Vein endothelial cell (primary cell): ENCODE data around the gene ACTC1. TPM values are rescaled to one million over a fixed set of nuclear protein-coding genes. Genes with fewer than 3 reads are reported as not detected.

Experiments used
- total RNA-seq: library from RNA; depleted of rRNA; stranded (reverse); fragments of >200 nt; gene quantifications from 2 replicates; pipeline ENCODE4 v1.2.3, GENCODE V29; 2012

Gene ACTC1
- not detected in 2 replicates for total RNA-seq

GRCh38 chr15:34795267-34796081 is at the start of gene ACTC1:
TSS of gene ACTC1 (minus strand) at chr15:34795549. CDS start at chr15:34794808, 741 bp downstream.

GRCh38 chr15:34754674-34755418 is 40.5 kb downstream of the ACTC1 start, which contains the start of gene GJD2:
TSS of gene GJD2 (minus strand) at chr15:34754998. CDS start at chr15:34754488, 510 bp downstream.

Other genes with a start within 250 kb of the ACTC1 start
- gene GOLGA8B, start 211.9 kb downstream of the ACTC1 start, total RNA-seq = 23.5 and 23.6 TPM in 2 replicates
- not detected in 2 replicates for gene GJD2, start 40.6 kb downstream of the ACTC1 start, total RNA-seq
- 30.4 and 43.9 TPM in 2 replicates for gene AQR, start 174.2 kb upstream of the ACTC1 start, total RNA-seq
- gene ZNF770, start 192.7 kb upstream of the ACTC1 start, total RNA-seq = 32.7 and 40.4 TPM in 2 replicates